ENCODE measurements around the gene KRTAP4-7. TPM values are rescaled to one million over a fixed set of nuclear protein-coding genes. Genes with fewer than 3 reads are reported as not detected.
"Not testable (repeated sequence)": the region's sequence is repeated elsewhere in the genome, so short reads cannot be mapped to it uniquely, and the experiment has no call there.

KRTAP4-7 gene
- polyA plus RNA-seq, 3 donors = not detected

- H3K27ac ChIP-seq (ENCODE audit: low read depth, low read length) = no peak overlapping the region
- WGBS, 3 donors = 85 to 95% (median 87%) methylated on average over 1 of the region's 1 CpG
These were observed 19.9 kb downstream of the KRTAP4-7 start for GRCh38 chr17:41103896-41104295.

- WGBS, 3 donors = 55 to 76% (median 58%) methylated on average over 2 of the region's 2 CpGs
- H3K27ac ChIP-seq (ENCODE audit: low read depth, low read length) = not testable (repeated sequence)
These were observed 20.6 kb downstream of the KRTAP4-7 start for GRCh38 chr17:41104386-41105038.

GRCh38 chr17:41105347-41105746 lies 21.4 kb downstream of the KRTAP4-7 start, which contains the start of gene KRTAP4-9:
KRTAP4-9 (plus strand) TSS chr17:41105389; CDS start chr17:41105389, 0 bp downstream.
- WGBS, 3 donors = 62 to 86% (median 72%) methylated on average over 7 to 10 of the region's 10 CpGs
- not testable (repeated sequence) for H3K27ac ChIP-seq (ENCODE audit: low read depth, low read length)

GRCh38 chr17:41107941-41108450 lies 24.0 kb downstream of the KRTAP4-7 start:
- H3K27ac ChIP-seq (ENCODE audit: low read depth, low read length) = no peak overlapping the region
- 52 to 73% (median 70%) methylated on average over 1 of the region's 1 CpG for WGBS, 3 donors

- not testable (repeated sequence) for H3K27ac ChIP-seq (ENCODE audit: low read depth, low read length)
- 0 to 50% (median 28%) methylated on average over 1 of the region's 1 CpG for WGBS, 3 donors
These were observed 24.9 kb downstream of the KRTAP4-7 start for GRCh38 chr17:41108728-41109386.

GRCh38 chr17:41111151-41111885 lies 27.4 kb downstream of the KRTAP4-7 start:
- 65 to 76% (median 72%) methylated on average over 2 of the region's 2 CpGs for WGBS, 3 donors
- no peak overlapping the region for H3K27ac ChIP-seq (ENCODE audit: low read depth, low read length)

- no peak overlapping the region for H3K27ac ChIP-seq (ENCODE audit: low read depth, low read length)
- WGBS, 3 donors = 47 to 63% (median 56%) methylated on average over 5 of the region's 5 CpGs
These were observed 32.3 kb downstream of the KRTAP4-7 start for GRCh38 chr17:41116297-41116696.

GRCh38 chr17:41117846-41118386 lies 34.0 kb downstream of the KRTAP4-7 start, which contains the start of gene KRTAP4-11:
KRTAP4-11 (minus strand) TSS chr17:41118373; CDS start chr17:41118315, 58 bp downstream.
- 77 to 86% (median 79%) methylated on average over 9 to 10 of the region's 10 CpGs for WGBS, 3 donors

GRCh38 chr17:41118721-41119120 lies 34.8 kb downstream of the KRTAP4-7 start:
- 84 to 91% (median 88%) methylated on average over 4 of the region's 4 CpGs for WGBS, 3 donors
- H3K27ac ChIP-seq (ENCODE audit: low read depth, low read length) = no peak overlapping the region

More at GRCh38 chr17:41117846-41118386, 34.0 kb downstream of the KRTAP4-7 start, which contains the start of gene KRTAP4-11:
- H3K27ac ChIP-seq (ENCODE audit: low read depth, low read length) = not testable (repeated sequence)

GRCh38 chr17:41119696-41120690 lies 36.0 kb downstream of the KRTAP4-7 start:
- H3K27ac ChIP-seq (ENCODE audit: low read depth, low read length) = not testable (repeated sequence)
- WGBS, 3 donors = 41 to 54% (median 41%) methylated on average over 11 of the region's 11 CpGs

GRCh38 chr17:41121742-41122141 lies 37.8 kb downstream of the KRTAP4-7 start:
- H3K27ac ChIP-seq (ENCODE audit: low read depth, low read length) = no peak overlapping the region
- WGBS, 3 donors = 75 to 95% (median 85%) methylated on average over 2 of the region's 2 CpGs

- H3K27ac ChIP-seq (ENCODE audit: low read depth, low read length) = not testable (repeated sequence)
- 63 to 82% (median 80%) methylated on average over 8 to 12 of the region's 12 CpGs for WGBS, 3 donors
These were observed 39.5 kb downstream of the KRTAP4-7 start for GRCh38 chr17:41123292-41123990.

GRCh38 chr17:41123991-41124371 lies 40.0 kb downstream of the KRTAP4-7 start, which contains the start of gene KRTAP4-12:
KRTAP4-12 (minus strand) TSS chr17:41124182; CDS start chr17:41124122, 60 bp downstream.
- WGBS, 3 donors = 63 to 82% (median 75%) methylated on average over 3 of the region's 3 CpGs
- not testable (repeated sequence) for H3K27ac ChIP-seq (ENCODE audit: low read depth, low read length)

GRCh38 chr17:41125064-41125463 lies 41.1 kb downstream of the KRTAP4-7 start:
- no peak overlapping the region for H3K27ac ChIP-seq (ENCODE audit: low read depth, low read length)
- WGBS, 3 donors = 69 to 96% (median 88%) methylated on average over 2 of the region's 2 CpGs

GRCh38 chr17:41126412-41126811 lies 42.5 kb downstream of the KRTAP4-7 start:
- whole genome bisulfite sequencing, 3 donors = 72 to 91% (median 89%) methylated on average over 3 of the region's 3 CpGs
- no peak overlapping the region for H3K27ac ChIP-seq (ENCODE audit: low read depth, low read length)

GRCh38 chr17:41127371-41127770 lies 43.4 kb downstream of the KRTAP4-7 start:
- 45 to 74% (median 69%) methylated on average over 1 of the region's 1 CpG for WGBS, 3 donors
- H3K27ac ChIP-seq (ENCODE audit: low read depth, low read length) = no peak overlapping the region

GRCh38 chr17:41131979-41132378 lies 48.0 kb downstream of the KRTAP4-7 start:
- no peak overlapping the region for H3K27ac ChIP-seq (ENCODE audit: low read depth, low read length)
- WGBS, 3 donors = 84 to 87% (median 86%) methylated on average over 3 of the region's 3 CpGs

Measured in adipose tissue (tissue), 3 donors.